Lower leg skin (tissue), 3 donors: ENCODE data around the gene RGS16.

ENCODE experiments used
- POLR2A ChIP-seq, 2 donors: fragments of 450-650 bp; IDR thresholded peaks; one replicate each; pipeline ENCODE4 v1.6.1; 2016 to 2017; ENCODE audit warnings: antibody characterized with exemption in 2 of 2, mild to moderate bottlenecking in 1 of 2, moderate library complexity in 1 of 2
- TF ChIP-seq, protein P1 (sequence below), 3 donors: fragments of 450-650 bp; IDR thresholded peaks; one replicate each; pipeline ENCODE4 v1.5.1; 2016; ENCODE audit warnings: antibody characterized with exemption in 3 of 3, mild to moderate bottlenecking in 3 of 3, moderate library complexity in 2 of 3

DNA sequence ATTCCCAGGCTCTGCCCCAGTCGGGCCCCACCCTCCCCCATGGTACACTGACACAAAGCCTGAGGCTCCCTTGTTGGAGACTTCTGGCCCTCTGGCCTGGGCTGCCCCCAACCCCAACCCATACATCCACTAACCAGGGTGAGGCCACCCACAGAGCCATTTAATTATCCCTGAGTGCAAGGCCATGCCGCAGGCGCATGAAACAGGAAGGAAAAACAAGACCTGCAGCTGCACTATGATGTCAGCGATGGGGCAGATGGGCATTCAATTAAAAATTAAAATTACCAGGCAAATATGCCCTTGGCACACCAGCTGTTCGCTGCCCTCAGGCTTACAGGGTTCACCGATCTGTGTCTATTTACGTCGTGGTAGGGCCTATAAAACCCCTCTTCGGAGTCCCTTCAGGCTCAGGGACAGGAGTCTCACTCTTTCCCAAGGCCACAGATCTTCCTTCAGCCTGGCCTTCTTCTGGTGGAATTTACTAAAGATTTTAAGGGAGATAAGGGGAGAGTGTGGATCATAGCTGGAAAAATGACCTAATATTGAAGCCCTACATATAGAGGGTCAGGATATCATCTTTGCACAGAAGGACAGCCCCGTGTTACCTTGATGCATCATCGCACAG is 29.6 kb upstream of the RGS16 start:
- TF ChIP-seq POLR2A (IDR thresholded peaks at IDR 0.05): no peak
- TF ChIP-seq, protein P1, sequence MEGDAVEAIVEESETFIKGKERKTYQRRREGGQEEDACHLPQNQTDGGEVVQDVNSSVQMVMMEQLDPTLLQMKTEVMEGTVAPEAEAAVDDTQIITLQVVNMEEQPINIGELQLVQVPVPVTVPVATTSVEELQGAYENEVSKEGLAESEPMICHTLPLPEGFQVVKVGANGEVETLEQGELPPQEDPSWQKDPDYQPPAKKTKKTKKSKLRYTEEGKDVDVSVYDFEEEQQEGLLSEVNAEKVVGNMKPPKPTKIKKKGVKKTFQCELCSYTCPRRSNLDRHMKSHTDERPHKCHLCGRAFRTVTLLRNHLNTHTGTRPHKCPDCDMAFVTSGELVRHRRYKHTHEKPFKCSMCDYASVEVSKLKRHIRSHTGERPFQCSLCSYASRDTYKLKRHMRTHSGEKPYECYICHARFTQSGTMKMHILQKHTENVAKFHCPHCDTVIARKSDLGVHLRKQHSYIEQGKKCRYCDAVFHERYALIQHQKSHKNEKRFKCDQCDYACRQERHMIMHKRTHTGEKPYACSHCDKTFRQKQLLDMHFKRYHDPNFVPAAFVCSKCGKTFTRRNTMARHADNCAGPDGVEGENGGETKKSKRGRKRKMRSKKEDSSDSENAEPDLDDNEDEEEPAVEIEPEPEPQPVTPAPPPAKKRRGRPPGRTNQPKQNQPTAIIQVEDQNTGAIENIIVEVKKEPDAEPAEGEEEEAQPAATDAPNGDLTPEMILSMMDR (IDR thresholded peaks at IDR 0.05): no peak
